Ishikawa (cell line): ENCODE data around the gene IFNAR2.

Experiments
- CEBPB ChIP-seq: IDR thresholded peaks from 2 replicates; pipeline ENCODE4 v1.6.1; 2012
- CREB1 ChIP-seq: IDR thresholded peaks from 2 replicates; pipeline ENCODE4 v1.6.1; 2012; ENCODE audit warnings: low read depth
- EGR1 ChIP-seq: IDR thresholded peaks from 2 replicates; pipeline ENCODE4 v1.6.1; 2012
- EP300 ChIP-seq: IDR thresholded peaks from 2 replicates; pipeline ENCODE4 v1.6.1; 2012; ENCODE audit warnings: borderline replicate concordance
- FOXM1 ChIP-seq: IDR thresholded peaks from 2 replicates; pipeline ENCODE4 v1.6.1; 2012; ENCODE audit warnings: low read depth, borderline replicate concordance
- MAX ChIP-seq: IDR thresholded peaks from 2 replicates; pipeline ENCODE4 v1.6.1; 2012
- NFIC ChIP-seq: IDR thresholded peaks from 2 replicates; pipeline ENCODE4 v1.6.1; 2012
- RAD21 ChIP-seq: IDR thresholded peaks from 2 replicates; pipeline ENCODE4 v1.6.1; 2012; ENCODE audit warnings: low read depth
- REST ChIP-seq: IDR thresholded peaks from 2 replicates; pipeline ENCODE4 v1.6.1; 2012; ENCODE audit warnings: low read depth, mild to moderate bottlenecking
- TAF1 ChIP-seq: IDR thresholded peaks from 2 replicates; pipeline ENCODE4 v1.6.1; 2012; ENCODE audit warnings: low read depth, mild to moderate bottlenecking
- TCF12 ChIP-seq: IDR thresholded peaks from 2 replicates; pipeline ENCODE4 v1.6.1; 2012; ENCODE audit warnings: low read depth
- TEAD4 ChIP-seq: IDR thresholded peaks from 2 replicates; pipeline ENCODE4 v1.6.1; 2012
- USF1 ChIP-seq: IDR thresholded peaks from 2 replicates; pipeline ENCODE4 v1.6.1; 2012
- YY1 ChIP-seq: IDR thresholded peaks from 2 replicates; pipeline ENCODE4 v1.6.1; 2012; ENCODE audit warnings: low read depth
- ZBTB7A ChIP-seq: IDR thresholded peaks from 2 replicates; pipeline ENCODE4 v1.6.1; 2012; ENCODE audit warnings: low read depth

The IFNAR2 gene

GRCh38 chr21:33234635-33235520, 5.1 kb downstream of the IFNAR2 start:
- TF ChIP-seq ZBTB7A (no peak), EGR1 (no peak), REST (no peak), RAD21 (no peak), MAX (no peak), TAF1 (no peak), CEBPB (no peak), TCF12 (no peak), CREB1 (no peak), EP300 (no peak)

- TF ChIP-seq USF1 (no peak), FOXM1 (no peak)
Measured at GRCh38 chr21:33236013-33236686, 6.4 kb downstream of the IFNAR2 start.

- TF ChIP-seq YY1 (no peak), NFIC (no peak), MAX (no peak), RAD21 (no peak), REST (no peak)
Measured at GRCh38 chr21:33236766-33237165, 7.0 kb downstream of the IFNAR2 start.

GRCh38 chr21:33237486-33237885, 7.7 kb downstream of the IFNAR2 start:
- TF ChIP-seq FOXM1 (no peak), YY1 (no peak), CEBPB (no peak), RAD21 (no peak), TEAD4 (no peak), REST (no peak), EP300 (no peak)

GRCh38 chr21:33238146-33238545, 8.4 kb downstream of the IFNAR2 start:
- TF ChIP-seq CREB1 (no peak), EP300 (no peak), REST (no peak), NFIC (no peak), CEBPB (no peak), TAF1 (no peak), TEAD4 (no peak), FOXM1 (no peak), ZBTB7A (no peak), EGR1 (no peak), TCF12 (no peak), RAD21 (no peak), MAX (no peak), USF1 (no peak), YY1 (no peak)
